ENCODE data around the gene SEMA3G.

- no peak for TF ChIP-seq CTCF (IDR thresholded peaks at IDR 0.05; ENCODE audit: insufficient read depth, low read length)
- TF ChIP-seq POLR2AphosphoS5 (IDR thresholded peaks at IDR 0.05; ENCODE audit: low read depth) = no peak
Measured at GRCh38 chr3:52477796-52478095, 32.8 kb upstream of the SEMA3G start.

Data from HL-60 (cell line).